ENCODE data around the gene TMEM47. TPM values are rescaled to one million over a fixed set of nuclear protein-coding genes. Genes with fewer than 3 reads are reported as not detected.

The TMEM47 gene
- total RNA-seq, 1 donor from 2014 or later = 2.8 TPM

- TF ChIP-seq CTCF (IDR thresholded peaks at IDR 0.05; ENCODE audit: partially characterized antibody, unreplicated experiment) = no peak
- Mint-ChIP-seq H3K9me3 (ENCODE audit: unreplicated experiment) (no peaks in the 10 kb centered on the region), H3K36me3 (ENCODE audit: unreplicated experiment) (no peaks in the 10 kb centered on the region), H3K27me3 (ENCODE audit: unreplicated experiment) (no peaks in the 10 kb centered on the region), H3K4me1 (ENCODE audit: low read depth, unreplicated experiment) (no peaks in the 10 kb centered on the region), H3K27ac (ENCODE audit: unreplicated experiment) (no peak overlapping the region), H3K4me3 (ENCODE audit: unreplicated experiment) (no peak overlapping the region)
- no peak for DNase-seq
Observed at GRCh38 chrX:34629572-34629971, 27.5 kb downstream of the TMEM47 start.

- Mint-ChIP-seq H3K36me3 (ENCODE audit: unreplicated experiment) (no peaks in the 10 kb centered on the region), H3K4me3 (ENCODE audit: unreplicated experiment) (no peak overlapping the region), H3K9me3 (ENCODE audit: unreplicated experiment) (no peaks in the 10 kb centered on the region), H3K27me3 (ENCODE audit: unreplicated experiment) (no peaks in the 10 kb centered on the region), H3K27ac (ENCODE audit: unreplicated experiment) (no peak overlapping the region), H3K4me1 (ENCODE audit: low read depth, unreplicated experiment) (no peaks in the 10 kb centered on the region)
- TF ChIP-seq CTCF (IDR thresholded peaks at IDR 0.05; ENCODE audit: partially characterized antibody, unreplicated experiment) = no peak
- DNase-seq = no peak
Observed at GRCh38 chrX:34624416-34624815, 32.7 kb downstream of the TMEM47 start.

- TF ChIP-seq CTCF (IDR thresholded peaks at IDR 0.05; ENCODE audit: partially characterized antibody, unreplicated experiment) = no peak
- H3K36me3 Mint-ChIP-seq (ENCODE audit: unreplicated experiment) = no peaks in the 10 kb centered on the region
- DNase-seq = no peak
- H3K27me3 Mint-ChIP-seq (ENCODE audit: unreplicated experiment) = no peaks in the 10 kb centered on the region
- H3K4me3 Mint-ChIP-seq (ENCODE audit: unreplicated experiment) = no peak overlapping the region
- H3K9me3 Mint-ChIP-seq (ENCODE audit: unreplicated experiment) = no peaks in the 10 kb centered on the region
- H3K27ac Mint-ChIP-seq (ENCODE audit: unreplicated experiment) = no peak overlapping the region
- H3K4me1 Mint-ChIP-seq (ENCODE audit: low read depth, unreplicated experiment) = no peaks in the 10 kb centered on the region
Observed at GRCh38 chrX:34619920-34620319, 37.2 kb downstream of the TMEM47 start.

- H3K4me1 Mint-ChIP-seq (ENCODE audit: low read depth, unreplicated experiment) = no peaks in the 10 kb centered on the region
- H3K4me3 Mint-ChIP-seq (ENCODE audit: unreplicated experiment) = no peak overlapping the region
- no peak overlapping the region for H3K27ac Mint-ChIP-seq (ENCODE audit: unreplicated experiment)
- no peaks in the 10 kb centered on the region for H3K36me3 Mint-ChIP-seq (ENCODE audit: unreplicated experiment)
- TF ChIP-seq CTCF (IDR thresholded peaks at IDR 0.05; ENCODE audit: partially characterized antibody, unreplicated experiment) = no peak
- no peaks in the 10 kb centered on the region for H3K27me3 Mint-ChIP-seq (ENCODE audit: unreplicated experiment)
- DNase-seq = no peak
- H3K9me3 Mint-ChIP-seq (ENCODE audit: unreplicated experiment) = no peaks in the 10 kb centered on the region
Observed at GRCh38 chrX:34612036-34612435, 45.0 kb downstream of the TMEM47 start.

- Mint-ChIP-seq H3K4me3 (ENCODE audit: unreplicated experiment) (no peak overlapping the region), H3K27me3 (ENCODE audit: unreplicated experiment) (peaks cover 2% of the 10 kb centered on the region), H3K27ac (ENCODE audit: unreplicated experiment) (no peak overlapping the region), H3K9me3 (ENCODE audit: unreplicated experiment) (no peaks in the 10 kb centered on the region), H3K36me3 (ENCODE audit: unreplicated experiment) (no peaks in the 10 kb centered on the region), H3K4me1 (ENCODE audit: low read depth, unreplicated experiment) (peaks cover 1% of the 10 kb centered on the region)
- no peak for DNase-seq
- no peak for TF ChIP-seq CTCF (IDR thresholded peaks at IDR 0.05; ENCODE audit: partially characterized antibody, unreplicated experiment)
Observed at GRCh38 chrX:34598362-34598761, 58.7 kb downstream of the TMEM47 start.

All from glutamatergic neuron (in vitro differentiated cells).